GM10248 (cell line): Measurements from ENCODE around the gene UTS2R.

Experiments
- CTCF ChIA-PET: fragments of 300-600 bp; sonication (Branson Sonifier 250); formaldehyde crosslinking; extraction: SDS; loops from one replicate; lab custom pipeline; 2021; ENCODE audit warnings: antibody characterized with exemption; lab: Yijun Ruan, JAX
- POLR2A ChIA-PET: fragments of 350-650 bp; sonication (Branson Sonifier 250); formaldehyde crosslinking; extraction: SDS; loops from one replicate; lab custom pipeline; 2020; ENCODE audit warnings: antibody characterized with exemption; lab: Yijun Ruan, JAX
- DNase-seq: peaks from one replicate; pipeline ENCODE4 v3.0.0; 2012; ENCODE audit errors: extremely low spot score
- TF ChIP-seq, protein P1 (sequence below): IDR thresholded peaks from 2 replicates; pipeline ENCODE4 v1.5.1; 2012; ENCODE audit warnings: mild to moderate bottlenecking, low read depth; ENCODE audit errors: extremely low read depth, missing control alignments, control extremely low read depth

The UTS2R gene

DNA sequence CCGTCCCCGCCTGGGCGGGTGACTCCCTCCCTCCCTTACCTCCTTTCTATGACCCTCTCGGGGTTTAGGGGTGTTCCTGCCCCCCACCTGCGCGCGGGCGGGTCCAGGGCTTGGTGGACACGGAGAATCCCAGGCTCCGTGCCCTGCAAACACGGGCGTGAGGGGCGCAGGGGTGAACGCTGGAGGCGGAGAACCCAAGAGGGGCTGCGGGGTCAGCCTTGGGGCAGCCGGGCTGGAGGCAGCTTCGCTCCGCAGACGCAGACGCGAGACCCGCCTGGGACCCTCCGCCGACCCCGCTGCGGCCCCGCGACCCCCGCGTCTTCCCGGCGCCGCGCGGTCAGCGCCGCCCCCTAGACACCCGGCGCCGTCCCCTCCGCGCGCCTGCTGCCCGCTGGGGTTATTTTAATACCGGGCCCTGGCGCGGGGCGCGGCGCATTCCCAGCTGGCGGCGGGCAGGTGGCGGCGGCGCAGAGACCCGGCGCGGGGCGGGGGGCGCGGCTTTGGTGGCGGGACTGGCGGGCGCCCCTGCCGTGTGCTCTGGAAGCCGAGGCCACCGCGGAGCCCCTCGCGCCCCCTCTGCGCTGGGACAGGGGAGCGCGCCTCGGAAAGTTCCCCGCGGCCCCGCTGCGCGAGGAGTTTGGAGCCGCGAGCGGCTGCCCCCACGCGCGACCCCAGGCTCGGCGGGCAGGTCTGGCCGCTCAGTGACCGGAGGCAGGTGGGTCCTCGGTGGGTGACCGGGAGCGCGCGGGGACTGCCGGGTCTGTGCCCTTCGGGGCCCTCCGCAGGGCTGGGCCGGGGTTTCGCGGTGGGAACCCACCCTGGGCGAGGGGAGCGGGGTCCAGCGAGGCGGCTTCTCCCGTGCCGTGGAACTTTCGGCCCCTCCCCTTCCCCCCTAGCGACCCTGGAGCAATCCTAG, at the start of gene UTS2R:
TSS of gene UTS2R (plus strand) at position 433 of the 916 bp plus-strand sequence. CDS start 2,560 bp downstream, outside the sequence.
- no peak for DNase-seq
- TF ChIP-seq, protein P1, sequence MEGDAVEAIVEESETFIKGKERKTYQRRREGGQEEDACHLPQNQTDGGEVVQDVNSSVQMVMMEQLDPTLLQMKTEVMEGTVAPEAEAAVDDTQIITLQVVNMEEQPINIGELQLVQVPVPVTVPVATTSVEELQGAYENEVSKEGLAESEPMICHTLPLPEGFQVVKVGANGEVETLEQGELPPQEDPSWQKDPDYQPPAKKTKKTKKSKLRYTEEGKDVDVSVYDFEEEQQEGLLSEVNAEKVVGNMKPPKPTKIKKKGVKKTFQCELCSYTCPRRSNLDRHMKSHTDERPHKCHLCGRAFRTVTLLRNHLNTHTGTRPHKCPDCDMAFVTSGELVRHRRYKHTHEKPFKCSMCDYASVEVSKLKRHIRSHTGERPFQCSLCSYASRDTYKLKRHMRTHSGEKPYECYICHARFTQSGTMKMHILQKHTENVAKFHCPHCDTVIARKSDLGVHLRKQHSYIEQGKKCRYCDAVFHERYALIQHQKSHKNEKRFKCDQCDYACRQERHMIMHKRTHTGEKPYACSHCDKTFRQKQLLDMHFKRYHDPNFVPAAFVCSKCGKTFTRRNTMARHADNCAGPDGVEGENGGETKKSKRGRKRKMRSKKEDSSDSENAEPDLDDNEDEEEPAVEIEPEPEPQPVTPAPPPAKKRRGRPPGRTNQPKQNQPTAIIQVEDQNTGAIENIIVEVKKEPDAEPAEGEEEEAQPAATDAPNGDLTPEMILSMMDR: no peak
- ChIA-PET CTCF (interaction anchor here (1.4 to 5.4 kb wide), 4 partner anchors 20 to 172 kb away, joined by 3 to 35 read pairs (median 4); no protein-coding TSS in a partner anchor), POLR2A (interaction anchor here (1.2 kb wide), 1 partner anchor 143 kb away, joined by 4 read pairs; the partner anchor contains the start of gene SLC16A3)

DNA sequence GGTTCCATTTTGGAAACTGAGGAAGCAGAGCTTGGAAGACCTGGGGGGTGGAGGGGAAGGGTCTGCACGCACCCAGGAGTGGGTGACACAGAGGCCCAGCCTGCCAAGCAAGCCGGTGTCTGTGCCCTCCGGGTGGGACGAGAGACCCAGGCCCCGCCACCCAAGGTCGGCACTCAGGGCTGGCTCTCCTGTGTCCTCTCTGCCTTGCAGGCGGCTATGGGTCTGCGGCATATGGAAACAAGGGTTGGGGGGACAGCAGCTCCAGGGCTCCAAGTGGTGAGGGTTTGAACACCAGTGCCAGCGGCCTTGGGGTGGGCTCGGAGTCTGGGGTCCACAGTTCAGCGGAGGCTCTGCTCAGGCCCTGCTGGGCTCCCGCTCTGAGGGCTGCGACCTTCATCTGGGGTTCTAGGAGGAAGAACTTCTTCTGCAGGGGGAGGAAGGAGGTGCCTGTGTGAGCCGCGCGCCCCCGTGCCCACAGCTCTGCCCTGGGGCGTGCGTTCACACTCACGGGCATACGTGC, 49.6 kb upstream of the UTS2R start:
- TF ChIP-seq, protein P1: no peak
- POLR2A ChIA-PET: no interaction called here
- no peak for DNase-seq
- CTCF ChIA-PET: interaction anchor here (0.9 to 4.4 kb wide), 9 partner anchors 8 to 105 kb away, joined by 3 to 59 read pairs (median 4); partner anchors contain the start of gene SECTM1

DNA sequence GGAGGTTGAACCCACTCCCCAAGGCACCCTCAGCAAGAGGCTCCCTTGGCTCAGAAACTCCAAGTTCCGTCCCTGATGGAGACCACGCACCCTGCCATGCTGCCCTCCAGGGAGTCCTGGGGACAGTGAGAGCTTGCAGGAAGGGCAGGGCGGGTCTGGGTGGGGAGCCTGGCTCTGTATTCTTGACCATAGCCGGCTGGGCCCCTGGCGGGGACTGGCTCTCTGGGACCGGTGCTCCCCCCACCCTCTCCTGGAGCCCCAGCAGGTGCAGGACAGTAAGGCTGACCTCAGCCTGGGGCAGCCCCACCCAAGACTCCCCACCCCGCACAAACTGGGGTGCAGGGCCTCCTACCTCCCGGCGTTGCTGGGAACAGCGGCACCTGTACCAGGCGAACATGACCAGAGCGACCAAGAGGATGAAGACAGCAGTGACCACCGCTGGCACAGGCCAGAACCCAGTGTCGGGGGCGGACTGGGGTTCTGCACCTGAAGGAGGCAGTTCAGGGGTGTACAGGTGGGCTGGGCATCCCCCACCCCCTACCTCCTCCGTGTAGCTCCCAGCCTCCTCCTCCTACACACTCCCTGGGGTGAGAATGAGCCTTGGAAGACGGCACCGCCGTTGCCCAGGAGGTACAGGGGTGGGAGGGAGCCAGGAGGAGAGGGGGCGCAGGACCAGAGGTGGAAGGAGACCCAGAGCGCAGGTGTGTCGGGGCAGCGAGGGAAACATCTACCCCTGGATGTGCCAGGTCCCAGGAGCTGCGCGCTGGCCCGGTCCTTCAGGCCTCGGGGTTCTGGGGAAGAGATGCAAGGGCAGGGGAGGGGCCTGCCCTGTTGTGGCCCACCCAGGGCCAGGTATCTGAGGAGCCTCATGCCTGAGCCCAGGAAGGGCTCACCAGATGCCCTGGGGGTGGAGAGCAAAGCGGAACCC, 48.8 kb upstream of the UTS2R start:
- POLR2A ChIA-PET: interaction anchor here (0.6 kb wide), 1 partner anchor 456 kb away, joined by 3 read pairs; no protein-coding TSS in a partner anchor
- TF ChIP-seq, protein P1: no peak
- DNase-seq: no peak
- CTCF ChIA-PET: interaction anchor here (0.9 to 4.4 kb wide), 6 partner anchors 7 to 87 kb away, joined by 3 to 59 read pairs (median 4); partner anchors contain the start of gene SECTM1

DNA sequence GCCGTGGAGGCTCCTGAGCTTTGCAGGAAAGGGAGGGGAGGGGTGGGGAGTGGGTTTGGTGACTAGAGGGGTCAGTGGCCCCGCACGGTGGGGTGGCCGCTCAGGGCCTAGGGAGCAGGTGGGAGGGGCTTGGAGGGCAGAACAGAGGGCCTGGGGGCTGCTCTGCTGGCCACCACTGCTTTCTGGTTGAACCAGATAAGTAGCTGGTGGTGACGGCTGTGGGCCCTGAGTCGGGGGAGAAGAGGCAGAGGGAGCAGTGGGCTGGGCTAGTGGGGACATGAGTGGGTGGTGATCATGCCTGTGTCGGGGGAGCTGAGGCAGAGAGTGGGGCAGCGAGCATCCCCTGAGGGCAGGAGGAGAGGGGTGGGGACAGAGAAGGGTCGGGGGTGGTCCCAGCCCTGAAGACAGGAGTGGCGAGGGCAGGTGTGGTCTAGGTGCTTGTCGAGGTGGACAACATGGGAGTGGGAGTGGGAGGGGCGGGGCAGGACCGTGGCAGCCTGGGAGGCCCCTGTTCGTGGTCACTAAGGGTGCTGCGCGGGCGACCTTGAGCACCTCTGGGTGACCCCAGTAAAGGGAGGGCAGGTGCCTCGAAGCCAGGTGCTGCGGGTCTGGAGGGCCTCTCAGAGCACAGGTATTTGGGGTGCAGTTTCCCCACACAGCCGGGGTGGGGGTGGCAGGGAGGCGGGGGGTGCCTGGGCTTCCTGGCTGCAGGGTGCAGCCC, 47.9 kb upstream of the UTS2R start:
- TF ChIP-seq, protein P1: no peak
- ChIA-PET CTCF (interaction anchor here (4.4 kb wide), 1 partner anchor 24 kb away, joined by 59 read pairs; no protein-coding TSS in a partner anchor), POLR2A (interaction anchor here (0.6 kb wide), 1 partner anchor 457 kb away, joined by 3 read pairs; no protein-coding TSS in a partner anchor)
- no peak for DNase-seq

DNA sequence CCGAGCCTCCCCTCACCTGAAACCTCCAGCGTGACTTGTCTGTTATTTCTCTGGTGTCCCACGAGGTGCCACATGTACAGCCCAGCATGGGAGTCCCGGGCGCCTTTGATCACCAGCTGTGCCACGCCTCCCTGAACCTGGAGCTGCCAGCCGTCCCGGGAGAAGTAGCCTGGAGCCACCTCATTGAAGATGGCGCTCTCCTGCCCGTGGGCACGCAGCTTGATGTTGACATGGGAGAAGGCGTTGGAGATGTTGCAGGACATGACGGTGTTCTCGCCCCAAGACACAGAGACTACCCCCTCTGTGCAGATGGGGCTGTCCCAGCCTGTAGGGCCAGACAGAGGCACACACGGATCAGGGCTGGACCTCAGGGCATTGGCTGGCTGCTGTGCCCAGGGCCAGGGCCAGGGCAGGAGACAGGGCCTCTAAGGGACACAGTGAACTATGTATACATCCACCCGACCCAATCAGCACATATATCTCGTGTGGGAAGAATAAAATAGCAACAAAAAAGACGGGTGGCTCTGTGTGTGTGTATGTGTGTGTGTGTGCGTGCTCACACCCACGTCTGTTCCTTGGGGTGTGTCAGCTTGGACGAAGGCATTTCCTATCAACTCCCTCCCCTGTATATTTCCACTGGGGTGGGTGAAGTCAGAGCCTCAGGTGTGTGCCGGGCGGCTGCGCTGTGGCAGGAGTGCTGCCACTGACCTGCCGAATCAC, 46.8 kb upstream of the UTS2R start:
- TF ChIP-seq, protein P1: no peak
- DNase-seq: no peak
- POLR2A ChIA-PET: no interaction called here
- CTCF ChIA-PET: interaction anchor here (0.8 to 4.4 kb wide), 5 partner anchors 7 to 96 kb away, joined by 3 to 59 read pairs (median 3); partner anchors contain the start of genes CD7 and SLC16A3
